Prostate gland (tissue), 2 donors: ENCODE data around the gene PKHD1.

ENCODE experiments used
- POLR2A ChIP-seq: fragments of 450-650 bp; IDR thresholded peaks from one replicate; pipeline ENCODE4 v1.6.1; 2016; ENCODE audit warnings: antibody characterized with exemption, mild to moderate bottlenecking
- TF ChIP-seq, protein P1 (sequence below), 4 experiments: fragments of 200-600 bp in 2 of 4; fragments of 450-650 bp in 2 of 4; sonication (generic) in 2 of 4; IDR thresholded peaks; 1 replicate in 3 of 4; 2 replicates in 1 of 4; pipeline ENCODE4 v1.5.1; 2016 to 2019; ENCODE audit warnings: antibody characterized with exemption in 4 of 4, mild to moderate bottlenecking in 2 of 4, moderate library complexity in 2 of 4

DNA sequence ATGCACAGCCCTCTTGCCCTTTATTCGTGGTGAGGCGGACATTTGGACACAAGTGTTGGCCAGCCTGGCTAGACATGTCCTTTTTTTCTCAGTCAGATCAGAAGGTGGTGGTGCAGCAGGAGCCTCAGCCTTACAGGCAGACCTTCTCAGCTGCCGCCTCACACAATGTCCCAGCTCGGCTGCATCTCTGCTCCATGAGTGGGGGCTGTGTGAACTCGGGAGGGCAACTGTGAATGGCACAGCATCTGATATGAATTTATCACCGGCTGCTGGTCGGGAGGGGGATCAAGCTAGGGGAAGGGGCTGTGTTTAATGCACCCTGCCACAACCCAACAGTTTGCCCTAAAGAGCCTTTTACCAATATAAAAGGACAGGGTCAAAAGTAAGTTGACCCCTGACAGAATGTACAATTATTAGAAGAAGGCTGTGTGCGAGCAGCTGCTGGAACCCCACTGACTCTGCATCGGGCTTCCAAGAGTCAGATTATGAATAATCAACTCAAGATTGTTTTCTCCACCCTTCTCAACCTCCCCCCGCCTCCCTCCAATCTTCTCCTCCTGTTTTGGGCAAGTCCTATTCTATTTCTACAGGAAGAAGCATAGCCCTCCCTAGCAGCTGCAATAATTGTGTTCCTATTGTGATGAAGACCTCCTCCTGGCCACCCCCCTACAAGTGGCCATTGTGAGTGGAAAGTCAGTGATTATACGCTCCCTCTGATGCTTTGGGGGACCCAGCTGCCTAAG is 245.2 kb downstream of the PKHD1 start:
- TF ChIP-seq, protein P1, sequence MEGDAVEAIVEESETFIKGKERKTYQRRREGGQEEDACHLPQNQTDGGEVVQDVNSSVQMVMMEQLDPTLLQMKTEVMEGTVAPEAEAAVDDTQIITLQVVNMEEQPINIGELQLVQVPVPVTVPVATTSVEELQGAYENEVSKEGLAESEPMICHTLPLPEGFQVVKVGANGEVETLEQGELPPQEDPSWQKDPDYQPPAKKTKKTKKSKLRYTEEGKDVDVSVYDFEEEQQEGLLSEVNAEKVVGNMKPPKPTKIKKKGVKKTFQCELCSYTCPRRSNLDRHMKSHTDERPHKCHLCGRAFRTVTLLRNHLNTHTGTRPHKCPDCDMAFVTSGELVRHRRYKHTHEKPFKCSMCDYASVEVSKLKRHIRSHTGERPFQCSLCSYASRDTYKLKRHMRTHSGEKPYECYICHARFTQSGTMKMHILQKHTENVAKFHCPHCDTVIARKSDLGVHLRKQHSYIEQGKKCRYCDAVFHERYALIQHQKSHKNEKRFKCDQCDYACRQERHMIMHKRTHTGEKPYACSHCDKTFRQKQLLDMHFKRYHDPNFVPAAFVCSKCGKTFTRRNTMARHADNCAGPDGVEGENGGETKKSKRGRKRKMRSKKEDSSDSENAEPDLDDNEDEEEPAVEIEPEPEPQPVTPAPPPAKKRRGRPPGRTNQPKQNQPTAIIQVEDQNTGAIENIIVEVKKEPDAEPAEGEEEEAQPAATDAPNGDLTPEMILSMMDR (IDR thresholded peaks at IDR 0.05) = no peak
- no peak for TF ChIP-seq POLR2A
